ENCODE data around the gene SELENOI. TPM values are rescaled to one million over a fixed set of nuclear protein-coding genes. Genes with fewer than 3 reads are reported as not detected.

The SELENOI gene
- total and polyA plus RNA-seq, 11 donors, result 1.9 to 14.9 (median 10.2) TPM

GRCh38 chr2:26313446-26313845 is 32.5 kb upstream of the SELENOI start:
- DNase-seq, result no peak
- intact Hi-C loops (cut with DNase I), result no loop called here

GRCh38 chr2:26314243-26314642 is 31.7 kb upstream of the SELENOI start:
- H3K36me3 ChIP-seq, result no peaks in the 10 kb centered on the region
- TF ChIP-seq POLR2A (IDR thresholded peaks at IDR 0.05), result no peak
- TF ChIP-seq CTCF (IDR thresholded peaks at IDR 0.05), result peak in 1 of 12 donors; percentile 23
- peak in 1 of 4 donors; percentile 39 for ATAC-seq

More at GRCh38 chr2:26313446-26313845, 32.5 kb upstream of the SELENOI start:
- H3K36me3 ChIP-seq, result no peaks in the 10 kb centered on the region
- no peaks in the 10 kb centered on the region for H3K27me3 ChIP-seq
- H3K27ac ChIP-seq, result no peak overlapping the region
- no peak for ATAC-seq
- no peaks in the 10 kb centered on the region for H3K9me3 ChIP-seq
- WGBS, 4 donors, result 80 to 88% (median 86%) methylated on average over 5 to 12 of the region's 12 CpGs
- no peaks in the 10 kb centered on the region for H3K4me1 ChIP-seq
- H3K4me3 ChIP-seq, result no peak overlapping the region
- TF ChIP-seq POLR2A (IDR thresholded peaks at IDR 0.05) (no peak), CTCF (IDR thresholded peaks at IDR 0.05) (no peak)

GRCh38 chr2:26316041-26316440 is 29.9 kb upstream of the SELENOI start:
- Histone ChIP-seq H3K9me3 (no peaks in the 10 kb centered on the region), H3K4me3 (no peak overlapping the region), H3K27me3 (no peaks in the 10 kb centered on the region), H3K4me1 (no peaks in the 10 kb centered on the region), H3K27ac (no peak overlapping the region), H3K36me3 (no peaks in the 10 kb centered on the region)
- WGBS, 4 donors, result 67 to 83% (median 73%) methylated on average over 2 of the region's 2 CpGs
- TF ChIP-seq POLR2A (IDR thresholded peaks at IDR 0.05) (no peak), CTCF (IDR thresholded peaks at IDR 0.05) (peak in 1 of 12 donors; percentile 11)
- DNase-seq (no peak), ATAC-seq (no peak)
- intact Hi-C loops (cut with DNase I), result no loop called here

More at GRCh38 chr2:26314243-26314642, 31.7 kb upstream of the SELENOI start:
- 65 to 86% (median 74%) methylated on average over 6 to 8 of the region's 8 CpGs for WGBS, 4 donors
- Histone ChIP-seq H3K9me3 (no peaks in the 10 kb centered on the region), H3K4me3 (no peak overlapping the region), H3K27me3 (no peaks in the 10 kb centered on the region), H3K27ac (no peak overlapping the region), H3K4me1 (no peaks in the 10 kb centered on the region)
- intact Hi-C loops (cut with DNase I), result no loop called here
- no peak for DNase-seq

GRCh38 chr2:26316845-26317244 is 29.1 kb upstream of the SELENOI start:
- TF ChIP-seq POLR2A (IDR thresholded peaks at IDR 0.05) (no peak), CTCF (IDR thresholded peaks at IDR 0.05) (no peak)
- Histone ChIP-seq H3K4me3 (no peak overlapping the region), H3K4me1 (no peaks in the 10 kb centered on the region), H3K36me3 (no peaks in the 10 kb centered on the region), H3K27me3 (no peaks in the 10 kb centered on the region), H3K27ac (no peak overlapping the region), H3K9me3 (no peaks in the 10 kb centered on the region)
- DNase-seq (no peak), ATAC-seq (peak in 1 of 4 donors; percentile 11)
- intact Hi-C loops (cut with DNase I), result no loop called here
- 74 to 83% (median 82%) methylated on average over 6 of the region's 6 CpGs for whole genome bisulfite sequencing, 4 donors
